ENCODE measurements around the gene IL34.

IL34 gene

DNA sequence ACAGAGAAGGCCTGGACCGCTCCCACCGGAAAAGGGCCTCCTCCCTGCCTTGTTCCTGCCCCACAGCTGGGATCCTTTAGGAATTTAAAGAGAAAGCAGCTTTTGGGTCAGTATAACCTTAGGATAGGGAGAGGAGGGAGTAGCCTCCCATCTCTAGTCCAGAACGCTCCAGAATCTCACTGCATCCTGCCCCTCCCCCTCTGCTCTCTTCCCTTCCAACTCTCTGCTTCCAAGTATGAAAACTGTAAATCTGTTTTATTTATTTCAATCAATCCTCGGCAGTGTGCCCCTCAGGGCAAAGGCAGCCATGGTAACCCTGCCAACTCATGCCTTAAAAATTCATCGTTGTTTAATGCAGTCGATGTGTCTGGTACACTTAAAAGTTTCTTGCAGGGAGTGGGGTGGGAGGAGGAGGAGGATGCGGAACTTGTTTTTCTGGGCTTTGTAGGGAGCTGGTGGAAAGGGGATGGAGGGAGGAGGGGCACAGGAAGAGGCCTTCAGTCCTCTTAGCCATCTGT lies 60.6 kb downstream of the IL34 start:
- peaks cover 5% of the 10 kb centered on the region for H3K36me3 ChIP-seq (ENCODE audit: control insufficient read depth, insufficient read depth, low read length)
- DNase-seq (ENCODE audit: extremely low read depth, insufficient read length) = no peak

GRCh38 chr16:70708366-70709246 lies 62.2 kb downstream of the IL34 start:
- H3K27me3 ChIP-seq (replicated peaks; ENCODE audit: control insufficient read depth, insufficient read depth, low read length) = no peaks in the 10 kb centered on the region
- no peak overlapping the region for H3K4me3 ChIP-seq (replicated peaks; ENCODE audit: low read depth, low read length)
- no peak for DNase-seq (ENCODE audit: extremely low read depth, insufficient read length)
- TF ChIP-seq, protein P1, sequence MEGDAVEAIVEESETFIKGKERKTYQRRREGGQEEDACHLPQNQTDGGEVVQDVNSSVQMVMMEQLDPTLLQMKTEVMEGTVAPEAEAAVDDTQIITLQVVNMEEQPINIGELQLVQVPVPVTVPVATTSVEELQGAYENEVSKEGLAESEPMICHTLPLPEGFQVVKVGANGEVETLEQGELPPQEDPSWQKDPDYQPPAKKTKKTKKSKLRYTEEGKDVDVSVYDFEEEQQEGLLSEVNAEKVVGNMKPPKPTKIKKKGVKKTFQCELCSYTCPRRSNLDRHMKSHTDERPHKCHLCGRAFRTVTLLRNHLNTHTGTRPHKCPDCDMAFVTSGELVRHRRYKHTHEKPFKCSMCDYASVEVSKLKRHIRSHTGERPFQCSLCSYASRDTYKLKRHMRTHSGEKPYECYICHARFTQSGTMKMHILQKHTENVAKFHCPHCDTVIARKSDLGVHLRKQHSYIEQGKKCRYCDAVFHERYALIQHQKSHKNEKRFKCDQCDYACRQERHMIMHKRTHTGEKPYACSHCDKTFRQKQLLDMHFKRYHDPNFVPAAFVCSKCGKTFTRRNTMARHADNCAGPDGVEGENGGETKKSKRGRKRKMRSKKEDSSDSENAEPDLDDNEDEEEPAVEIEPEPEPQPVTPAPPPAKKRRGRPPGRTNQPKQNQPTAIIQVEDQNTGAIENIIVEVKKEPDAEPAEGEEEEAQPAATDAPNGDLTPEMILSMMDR (IDR thresholded peaks at IDR 0.05; ENCODE audit: insufficient read depth, low read length, poor library complexity, severe bottlenecking) = no peak
- H3K36me3 ChIP-seq (ENCODE audit: control insufficient read depth, insufficient read depth, low read length) = peaks cover 5% of the 10 kb centered on the region

More for the DNA sequence above, 60.6 kb downstream of the IL34 start:
- Histone ChIP-seq H3K4me3 (replicated peaks; ENCODE audit: low read depth, low read length) (no peak overlapping the region), H3K27me3 (replicated peaks; ENCODE audit: control insufficient read depth, insufficient read depth, low read length) (no peaks in the 10 kb centered on the region)
- TF ChIP-seq, protein P1 (IDR thresholded peaks at IDR 0.05; ENCODE audit: insufficient read depth, low read length, poor library complexity, severe bottlenecking) = no peak

DNA sequence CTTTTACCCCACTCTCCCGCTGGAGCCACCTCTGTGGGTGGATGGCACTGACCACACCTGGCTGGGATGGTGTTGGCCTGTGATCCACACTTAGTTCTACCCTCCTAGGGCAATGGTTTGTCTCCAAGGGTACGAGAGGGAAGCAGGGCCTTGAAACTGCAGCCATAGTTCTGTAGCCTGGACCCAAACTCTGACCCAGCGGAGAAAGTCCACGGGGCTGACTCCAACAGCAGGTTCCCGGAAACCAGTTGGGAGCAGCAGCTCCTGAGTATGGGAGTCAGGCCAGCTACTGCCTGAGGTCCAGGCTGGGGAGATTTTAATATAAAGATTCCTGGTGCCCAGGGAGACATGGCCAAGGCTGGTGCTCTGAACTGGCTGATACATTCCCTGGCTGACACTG lies 63.1 kb downstream of the IL34 start:
- Histone ChIP-seq H3K4me3 (replicated peaks; ENCODE audit: low read depth, low read length) (no peak overlapping the region), H3K27me3 (replicated peaks; ENCODE audit: control insufficient read depth, insufficient read depth, low read length) (no peaks in the 10 kb centered on the region), H3K36me3 (ENCODE audit: control insufficient read depth, insufficient read depth, low read length) (peaks cover 5% of the 10 kb centered on the region)
- no peak for DNase-seq (ENCODE audit: extremely low read depth, insufficient read length)
- TF ChIP-seq, protein P1 (IDR thresholded peaks at IDR 0.05; ENCODE audit: insufficient read depth, low read length, poor library complexity, severe bottlenecking) = no peak

DNA sequence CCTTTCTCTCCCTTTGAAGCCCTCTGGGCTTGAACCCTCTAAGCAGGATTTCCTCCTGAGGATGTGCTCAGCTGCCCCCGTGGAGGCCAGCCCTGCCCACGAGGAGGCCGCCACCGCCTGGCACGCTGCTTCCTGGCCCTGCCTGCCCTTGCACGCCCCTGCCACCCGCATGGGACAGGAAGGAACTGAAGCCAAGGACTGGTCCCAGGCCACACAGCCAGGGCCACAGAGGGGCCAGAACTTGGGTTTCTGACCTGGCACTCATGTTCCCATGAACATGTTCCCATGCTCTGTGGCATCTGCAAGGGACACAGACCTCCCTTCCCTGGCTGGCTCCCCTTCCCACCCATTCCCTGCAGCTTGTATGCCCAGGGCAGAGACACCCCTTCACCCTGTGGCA lies 63.6 kb downstream of the IL34 start:
- H3K4me3 ChIP-seq (replicated peaks; ENCODE audit: low read depth, low read length) = no peak overlapping the region
- peaks cover 5% of the 10 kb centered on the region for H3K36me3 ChIP-seq (ENCODE audit: control insufficient read depth, insufficient read depth, low read length)
- DNase-seq (ENCODE audit: extremely low read depth, insufficient read length) = no peak
- H3K27me3 ChIP-seq (replicated peaks; ENCODE audit: control insufficient read depth, insufficient read depth, low read length) = no peaks in the 10 kb centered on the region
- TF ChIP-seq, protein P1 (IDR thresholded peaks at IDR 0.05; ENCODE audit: insufficient read depth, low read length, poor library complexity, severe bottlenecking) = no peak

All from GM06990 (cell line).